GM10847 (cell line): ENCODE measurements around the gene FURIN.

Experiments
- POLR2A ChIP-seq: IDR thresholded peaks from 2 replicates; pipeline ENCODE4 v1.6.1; 2011; ENCODE audit not compliant: insufficient read length; ENCODE audit errors: extremely low read depth

The FURIN gene

GRCh38 chr15:90902040-90902839, 33.9 kb downstream of the FURIN start:
- peak; percentile 31 for TF ChIP-seq POLR2A

- peak; percentile 54 for TF ChIP-seq POLR2A
Measured at GRCh38 chr15:90902840-90903732, 34.7 kb downstream of the FURIN start, which contains the start of gene MAN2A2. TSS of gene MAN2A2 (plus strand) at chr15:90903302. CDS start at chr15:90904208, 906 bp downstream.

GRCh38 chr15:90903733-90904536, 35.5 kb downstream of the FURIN start:
- TF ChIP-seq POLR2A = no peak

GRCh38 chr15:90904746-90905145, 36.4 kb downstream of the FURIN start:
- no peak for TF ChIP-seq POLR2A

- no peak for TF ChIP-seq POLR2A
Measured at GRCh38 chr15:90905306-90906180, 37.2 kb downstream of the FURIN start.

GRCh38 chr15:90906181-90906849, 37.9 kb downstream of the FURIN start:
- no peak for TF ChIP-seq POLR2A

GRCh38 chr15:90907051-90907660, 38.8 kb downstream of the FURIN start:
- TF ChIP-seq POLR2A = no peak

GRCh38 chr15:90907838-90908507, 39.6 kb downstream of the FURIN start:
- no peak for TF ChIP-seq POLR2A

- no peak for TF ChIP-seq POLR2A
Measured at GRCh38 chr15:90909976-90910375, 41.6 kb downstream of the FURIN start.

GRCh38 chr15:90910441-90911301, 42.3 kb downstream of the FURIN start:
- no peak for TF ChIP-seq POLR2A

- no peak for TF ChIP-seq POLR2A
Measured at GRCh38 chr15:90911302-90911623, 42.9 kb downstream of the FURIN start.
